Measurements from ENCODE around the gene PTPRD.
"Not testable (repeated sequence)": the region's sequence is repeated elsewhere in the genome, so short reads cannot be mapped to it uniquely, and the experiment has no call there.

PTPRD gene

DNA sequence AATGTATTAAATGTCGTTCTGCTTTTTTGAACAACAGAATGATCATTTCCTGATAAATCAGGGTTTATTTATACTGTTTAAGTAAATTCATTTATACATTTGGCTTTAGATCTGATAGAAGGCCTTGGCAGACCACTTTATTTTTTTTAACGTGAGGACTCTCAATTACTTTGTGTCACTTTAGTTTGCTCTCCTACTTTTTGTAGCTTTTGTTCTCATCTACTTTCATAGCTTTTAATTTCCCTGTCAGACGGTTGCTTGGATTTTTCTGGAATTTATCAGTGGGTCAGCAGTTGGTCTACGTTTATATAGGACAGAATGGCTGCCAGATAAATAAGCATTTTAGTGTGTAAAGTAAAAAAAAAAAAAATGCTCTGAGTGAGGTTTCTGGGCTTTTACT is 1910.9 kb downstream of the PTPRD start:
- no peaks in the 10 kb centered on the region for H3K27me3 ChIP-seq (ENCODE audit: control insufficient read depth, low read length)
- TF ChIP-seq, protein P1, sequence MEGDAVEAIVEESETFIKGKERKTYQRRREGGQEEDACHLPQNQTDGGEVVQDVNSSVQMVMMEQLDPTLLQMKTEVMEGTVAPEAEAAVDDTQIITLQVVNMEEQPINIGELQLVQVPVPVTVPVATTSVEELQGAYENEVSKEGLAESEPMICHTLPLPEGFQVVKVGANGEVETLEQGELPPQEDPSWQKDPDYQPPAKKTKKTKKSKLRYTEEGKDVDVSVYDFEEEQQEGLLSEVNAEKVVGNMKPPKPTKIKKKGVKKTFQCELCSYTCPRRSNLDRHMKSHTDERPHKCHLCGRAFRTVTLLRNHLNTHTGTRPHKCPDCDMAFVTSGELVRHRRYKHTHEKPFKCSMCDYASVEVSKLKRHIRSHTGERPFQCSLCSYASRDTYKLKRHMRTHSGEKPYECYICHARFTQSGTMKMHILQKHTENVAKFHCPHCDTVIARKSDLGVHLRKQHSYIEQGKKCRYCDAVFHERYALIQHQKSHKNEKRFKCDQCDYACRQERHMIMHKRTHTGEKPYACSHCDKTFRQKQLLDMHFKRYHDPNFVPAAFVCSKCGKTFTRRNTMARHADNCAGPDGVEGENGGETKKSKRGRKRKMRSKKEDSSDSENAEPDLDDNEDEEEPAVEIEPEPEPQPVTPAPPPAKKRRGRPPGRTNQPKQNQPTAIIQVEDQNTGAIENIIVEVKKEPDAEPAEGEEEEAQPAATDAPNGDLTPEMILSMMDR (IDR thresholded peaks at IDR 0.05; ENCODE audit: low read depth, low read length, poor library complexity, severe bottlenecking), result no peak
- TF ChIP-seq EZH2phosphoT487 (IDR thresholded peaks at IDR 0.05; ENCODE audit: borderline replicate concordance, low read length), result no peak

DNA sequence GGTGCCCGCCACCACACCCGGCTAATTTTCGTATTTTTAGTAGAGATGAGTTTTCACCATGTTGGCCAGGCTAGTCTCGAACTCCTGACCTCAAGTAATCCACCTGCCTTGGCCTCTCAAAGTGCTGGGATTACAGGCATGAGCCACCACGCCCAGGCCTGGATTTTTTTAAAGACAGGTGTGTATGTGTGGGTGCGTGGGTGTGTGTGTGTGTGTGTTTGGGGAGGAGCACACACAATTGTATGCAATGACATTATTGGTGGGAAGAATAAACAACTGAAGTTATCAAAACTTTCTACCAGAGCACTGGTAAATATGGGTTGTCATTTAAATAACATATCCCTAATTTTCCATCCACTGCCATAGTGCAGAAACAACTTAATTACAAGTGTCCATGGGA is 1915.2 kb downstream of the PTPRD start:
- H3K4me1 ChIP-seq (ENCODE audit: control insufficient read depth, low read length); H3K9me2 ChIP-seq (replicated peaks; ENCODE audit: control insufficient read depth, low read length); H3K4me3 ChIP-seq (ENCODE audit: low read length); H3K27ac ChIP-seq (ENCODE audit: low read depth, low read length); H3F3A ChIP-seq (ENCODE audit: control insufficient read depth, insufficient read depth); H3K79me2 ChIP-seq (ENCODE audit: control insufficient read depth, low read length); H3K27me3 ChIP-seq (ENCODE audit: control insufficient read depth, low read length); H3K36me3 ChIP-seq (ENCODE audit: control insufficient read depth, low read length); H3K9me3 ChIP-seq (ENCODE audit: control insufficient read depth, insufficient read depth, low read length); H4K20me1 ChIP-seq (ENCODE audit: control insufficient read depth, insufficient read depth, low read depth, low read length); H3K4me2 ChIP-seq (ENCODE audit: low read length): not testable (repeated sequence)

More for the DNA sequence above, 1910.9 kb downstream of the PTPRD start:
- no peak overlapping the region for H3K27ac ChIP-seq (ENCODE audit: low read depth, low read length)
- H3K4me3 ChIP-seq (ENCODE audit: low read length), result no peak overlapping the region
- no peaks in the 10 kb centered on the region for H4K20me1 ChIP-seq (ENCODE audit: control insufficient read depth, insufficient read depth, low read depth, low read length)
- no peaks in the 10 kb centered on the region for H3K9me2 ChIP-seq (replicated peaks; ENCODE audit: control insufficient read depth, low read length)
- no peaks in the 10 kb centered on the region for H3K9me3 ChIP-seq (ENCODE audit: control insufficient read depth, insufficient read depth, low read length)
- no peaks in the 10 kb centered on the region for H3F3A ChIP-seq (ENCODE audit: control insufficient read depth, insufficient read depth)
- no peaks in the 10 kb centered on the region for H3K4me1 ChIP-seq (ENCODE audit: control insufficient read depth, low read length)
- no peaks in the 10 kb centered on the region for H3K79me2 ChIP-seq (ENCODE audit: control insufficient read depth, low read length)
- no peak overlapping the region for H3K4me2 ChIP-seq (ENCODE audit: low read length)
- H3K36me3 ChIP-seq (ENCODE audit: control insufficient read depth, low read length), result no peaks in the 10 kb centered on the region

DNA sequence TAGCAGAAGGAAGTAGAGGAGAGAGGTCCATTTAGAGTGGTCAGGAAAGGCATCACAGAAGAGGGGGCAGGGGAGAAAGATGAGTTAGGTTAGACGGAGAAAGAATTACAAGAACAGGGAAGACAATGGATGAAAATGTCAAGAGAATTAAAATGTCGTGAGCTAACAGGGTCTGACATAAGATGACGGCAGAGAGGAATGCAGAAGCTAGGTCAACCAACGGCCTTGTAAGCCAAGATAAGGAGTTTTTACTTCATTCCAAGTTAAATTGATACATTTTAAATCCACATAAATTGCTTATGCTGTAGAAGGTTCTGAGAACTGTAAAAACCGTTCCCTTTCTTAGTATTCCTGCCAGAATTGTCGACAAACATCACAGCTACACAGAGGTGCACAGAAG is 1916.3 kb downstream of the PTPRD start:
- Histone ChIP-seq H3K27ac (ENCODE audit: low read depth, low read length) (no peak overlapping the region), H3K79me2 (ENCODE audit: control insufficient read depth, low read length) (no peaks in the 10 kb centered on the region), H3K4me3 (ENCODE audit: low read length) (no peak overlapping the region), H3K36me3 (ENCODE audit: control insufficient read depth, low read length) (no peaks in the 10 kb centered on the region), H3K4me2 (ENCODE audit: low read length) (no peak overlapping the region), H4K20me1 (ENCODE audit: control insufficient read depth, insufficient read depth, low read depth, low read length) (no peaks in the 10 kb centered on the region), H3K27me3 (ENCODE audit: control insufficient read depth, low read length) (no peaks in the 10 kb centered on the region), H3K9me2 (replicated peaks; ENCODE audit: control insufficient read depth, low read length) (no peaks in the 10 kb centered on the region), H3K4me1 (ENCODE audit: control insufficient read depth, low read length) (no peaks in the 10 kb centered on the region), H3K9me3 (ENCODE audit: control insufficient read depth, insufficient read depth, low read length) (no peaks in the 10 kb centered on the region), H3F3A (ENCODE audit: control insufficient read depth, insufficient read depth) (no peaks in the 10 kb centered on the region)
- TF ChIP-seq, protein P1 (IDR thresholded peaks at IDR 0.05; ENCODE audit: low read depth, low read length, poor library complexity, severe bottlenecking), result no peak
- no peak for TF ChIP-seq EZH2phosphoT487 (IDR thresholded peaks at IDR 0.05; ENCODE audit: borderline replicate concordance, low read length)

DNA sequence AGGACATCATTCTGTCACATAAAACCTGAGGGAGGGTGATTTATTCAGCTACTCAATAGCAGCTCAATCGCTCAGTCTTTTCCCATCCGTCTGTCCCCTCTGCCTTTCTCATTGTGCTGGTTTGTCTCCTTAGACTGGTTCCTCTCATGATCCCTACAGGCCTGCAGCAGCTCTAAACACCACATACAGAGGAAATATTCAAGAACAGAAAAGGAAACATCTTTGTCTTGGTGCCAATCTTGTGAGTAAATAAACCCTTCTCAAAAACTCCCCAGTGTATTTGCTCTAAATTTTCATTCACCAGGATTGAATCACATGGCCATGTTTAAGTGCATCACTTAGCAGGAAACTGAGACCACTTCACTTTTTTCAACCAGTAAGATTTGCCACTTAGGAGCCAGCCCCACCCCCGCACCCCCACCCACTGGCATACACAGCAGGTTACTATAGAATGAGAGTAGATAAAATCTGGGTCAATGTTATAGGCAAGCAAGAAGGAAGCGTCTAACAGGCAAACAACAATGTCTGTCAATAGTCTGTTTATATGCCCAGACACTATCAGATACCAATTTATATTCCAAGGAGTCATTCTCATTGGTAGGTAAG is 1917.7 kb downstream of the PTPRD start:
- Histone ChIP-seq H3K4me1 (ENCODE audit: control insufficient read depth, low read length) (no peaks in the 10 kb centered on the region), H4K20me1 (ENCODE audit: control insufficient read depth, insufficient read depth, low read depth, low read length) (no peaks in the 10 kb centered on the region), H3K9me2 (replicated peaks; ENCODE audit: control insufficient read depth, low read length) (no peaks in the 10 kb centered on the region), H3K36me3 (ENCODE audit: control insufficient read depth, low read length) (no peaks in the 10 kb centered on the region), H3K4me2 (ENCODE audit: low read length) (no peak overlapping the region), H3K9me3 (ENCODE audit: control insufficient read depth, insufficient read depth, low read length) (no peaks in the 10 kb centered on the region), H3K27ac (ENCODE audit: low read depth, low read length) (no peak overlapping the region), H3K4me3 (ENCODE audit: low read length) (no peak overlapping the region), H3F3A (ENCODE audit: control insufficient read depth, insufficient read depth) (no peaks in the 10 kb centered on the region), H3K27me3 (ENCODE audit: control insufficient read depth, low read length) (no peaks in the 10 kb centered on the region), H3K79me2 (ENCODE audit: control insufficient read depth, low read length) (no peaks in the 10 kb centered on the region)
- TF ChIP-seq EZH2phosphoT487 (IDR thresholded peaks at IDR 0.05; ENCODE audit: borderline replicate concordance, low read length), result no peak
- TF ChIP-seq, protein P1 (IDR thresholded peaks at IDR 0.05; ENCODE audit: low read depth, low read length, poor library complexity, severe bottlenecking), result no peak

All from DOHH2 (cell line).